Lower lobe of right lung (tissue), 2 donors: Measurements from ENCODE around the gene LTA. TPM values are rescaled to one million over a fixed set of nuclear protein-coding genes. Genes with fewer than 3 reads are reported as not detected.

Source experiments
- ATAC-seq, 2 donors: fragments of 200-7000 bp; cut with Tn5 transposase; one replicate each; pipeline ENCODE4 v1.9.1; 2020 to 2022; ENCODE audit warnings: mild to moderate bottlenecking in 2 of 2, moderate library complexity in 2 of 2
- DNase-seq: peaks from one replicate; pipeline ENCODE4 v3.0.0-alpha.2; 2020
- H3K27ac ChIP-seq: fragments of 200-600 bp; one replicate; pipeline ENCODE4 v1.8.0; 2022
- H3K27me3 ChIP-seq: fragments of 200-600 bp; one replicate; pipeline ENCODE4 v1.8.0; 2022; ENCODE audit warnings: low read depth
- H3K36me3 ChIP-seq: fragments of 200-600 bp; one replicate; pipeline ENCODE4 v1.8.0; 2022; ENCODE audit warnings: mild to moderate bottlenecking
- H3K4me1 ChIP-seq: fragments of 200-600 bp; one replicate; pipeline ENCODE4 v1.8.0; 2022
- H3K4me3 ChIP-seq: fragments of 200-600 bp; one replicate; pipeline ENCODE4 v1.8.0; 2022; ENCODE audit warnings: mild to moderate bottlenecking
- H3K9me3 ChIP-seq: fragments of 200-600 bp; one replicate; pipeline ENCODE4 v1.8.0; 2022
- CTCF ChIP-seq: fragments of 200-600 bp; IDR thresholded peaks from one replicate; pipeline ENCODE4 v1.8.0; 2022; ENCODE audit warnings: antibody characterized with exemption, mild to moderate bottlenecking
- intact Hi-C: fragments of 100-400 bp; cut with DNase I; formaldehyde crosslinking; loops from one replicate; pipeline ENCODE4 v1.11.0; 2022
- total RNA-seq: library from RNA; stranded (reverse); fragmentation: NEBNext Ultra II Directional; extraction: Animal tissue kit (Norgen Biotek cat#: 25700); gene quantifications from one replicate; pipeline ENCODE4 v1.2.1, GENCODE V29; 2021
- donor health status: DM: no; HTN: yes; CAD: no; lungs with severe emphysema.

Gene LTA
- total RNA-seq, 1 donor from 2014 or later: not detected

DNA sequence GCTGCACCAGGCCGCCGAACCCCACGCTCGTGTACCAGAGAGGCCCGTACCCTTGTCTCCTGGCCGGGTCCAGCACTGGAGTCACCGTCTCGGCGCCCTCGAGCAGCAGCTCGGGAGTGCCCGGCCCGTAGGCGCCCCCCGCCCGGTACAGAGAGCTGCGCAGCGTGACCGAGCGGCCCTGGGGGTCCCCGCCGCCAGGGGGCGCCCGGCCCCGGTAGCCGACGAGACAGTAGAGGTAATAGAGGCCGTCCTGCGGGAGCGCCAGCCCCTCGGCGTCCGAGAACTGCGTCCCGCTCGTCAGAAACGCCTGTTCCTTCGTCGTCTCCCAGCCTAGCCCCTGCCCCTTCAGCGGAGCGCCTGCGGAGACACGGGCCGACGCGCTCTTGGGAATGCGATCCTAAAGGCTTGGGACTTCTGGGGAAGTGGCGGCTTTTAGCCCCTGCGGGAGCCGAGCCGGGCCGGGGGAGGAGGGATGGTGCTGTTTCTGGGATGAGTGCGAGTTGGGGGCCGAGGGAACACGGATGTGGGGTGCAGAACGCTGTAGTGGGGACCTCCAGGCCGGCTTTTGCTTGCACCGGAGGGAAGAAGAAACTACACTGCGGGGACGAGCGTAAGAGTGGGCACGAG lies 8.8 kb downstream of the LTA start:
- DNase-seq (peak; percentile 94), ATAC-seq (peak; percentile 98 to 99)
- H3K4me1 ChIP-seq: peaks cover 52% of the 10 kb centered on the region
- peak; percentile 99 for TF ChIP-seq CTCF
- intact Hi-C loops: no loop called here
- no peaks in the 10 kb centered on the region for H3K9me3 ChIP-seq
- H3K36me3 ChIP-seq: no peaks in the 10 kb centered on the region
- H3K27ac ChIP-seq: peak overlapping the region; percentile 84
- H3K4me3 ChIP-seq: peak overlapping the region; percentile 79
- no peaks in the 10 kb centered on the region for H3K27me3 ChIP-seq

DNA sequence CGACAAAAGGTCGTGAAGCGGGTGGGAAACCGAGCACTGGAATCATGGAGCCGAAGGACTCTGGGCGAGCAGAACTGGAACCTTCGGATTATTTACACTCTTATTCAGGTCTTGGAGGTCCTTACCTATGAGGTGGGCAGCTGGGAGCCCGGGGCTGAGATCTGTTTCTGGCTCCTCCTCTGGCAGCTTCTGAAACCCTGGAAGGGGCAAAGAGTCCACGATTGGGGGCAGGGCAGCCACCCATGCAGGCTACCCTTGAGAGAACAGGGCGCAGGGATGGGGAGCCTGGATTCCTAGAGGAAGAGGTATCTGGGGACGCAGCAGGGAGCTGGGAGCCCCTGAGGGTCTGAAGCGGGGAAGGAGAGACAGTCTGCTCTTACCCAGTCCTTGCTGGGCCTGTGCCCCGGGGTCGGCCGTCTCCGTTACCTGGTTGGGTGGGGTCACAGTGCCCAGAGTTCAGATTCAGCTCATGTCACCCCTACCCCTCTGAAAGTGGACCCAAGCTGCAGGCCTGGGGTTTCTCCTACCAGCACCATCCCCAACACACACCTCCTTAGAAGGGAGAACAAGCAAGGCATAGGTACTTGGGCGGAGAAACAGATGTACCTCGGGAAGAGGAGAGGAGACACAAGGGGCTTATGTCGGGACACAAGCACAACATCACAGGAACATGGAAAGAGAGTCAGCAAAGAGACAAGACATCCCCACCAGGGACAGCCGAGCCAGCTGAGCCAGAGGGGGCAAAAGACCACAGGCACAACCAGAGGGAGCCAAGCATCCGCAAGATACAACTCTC lies 9.5 kb downstream of the LTA start:
- peak; percentile 5 to 13 for ATAC-seq
- TF ChIP-seq CTCF: no peak
- Histone ChIP-seq H3K27ac (peak overlapping the region; percentile 84), H3K4me1 (peaks cover 57% of the 10 kb centered on the region), H3K4me3 (peak overlapping the region; percentile 79), H3K36me3 (no peaks in the 10 kb centered on the region), H3K27me3 (no peaks in the 10 kb centered on the region), H3K9me3 (no peaks in the 10 kb centered on the region)
- intact Hi-C loops: no loop called here
- no peak for DNase-seq

GRCh38 chr6:31582230-31582643 lies 10.1 kb downstream of the LTA start, which contains the start of gene LTB:
TSS of gene LTB (minus strand) at chr6:31582424. CDS start at chr6:31582417, 7 bp downstream.
- no peaks in the 10 kb centered on the region for H3K36me3 ChIP-seq
- H3K9me3 ChIP-seq: no peaks in the 10 kb centered on the region
- DNase-seq: no peak
- ATAC-seq: no peak
- peaks cover 53% of the 10 kb centered on the region for H3K4me1 ChIP-seq
- H3K27me3 ChIP-seq: no peaks in the 10 kb centered on the region
- intact Hi-C loops: no loop called here
- no peak for TF ChIP-seq CTCF
- H3K27ac ChIP-seq: peak within 1 kb of the TSS; percentile 84
- peak within 1 kb of the TSS; percentile 79 for H3K4me3 ChIP-seq

GRCh38 chr6:31585491-31585890 lies 13.4 kb downstream of the LTA start:
- H3K27ac ChIP-seq: peak overlapping the region; percentile 64
- intact Hi-C loops: no loop called here
- no peaks in the 10 kb centered on the region for H3K9me3 ChIP-seq
- DNase-seq (no peak), ATAC-seq (no peak)
- peak; percentile 22 for TF ChIP-seq CTCF
- H3K4me3 ChIP-seq: no peak overlapping the region
- peaks cover 42% of the 10 kb centered on the region for H3K4me1 ChIP-seq
- no peaks in the 10 kb centered on the region for H3K36me3 ChIP-seq
- H3K27me3 ChIP-seq: no peaks in the 10 kb centered on the region

- H3K4me3 ChIP-seq: peak within 1 kb of the TSS; percentile 44
Measured at GRCh38 chr6:31586008-31586407, 13.9 kb downstream of the LTA start, which contains the start of gene LST1. TSS of gene LST1 (plus strand) at chr6:31586277. CDS start at chr6:31587300, 1,023 bp downstream.

More at GRCh38 chr6:31586008-31586407, 13.9 kb downstream of the LTA start, which contains the start of gene LST1:
- ATAC-seq (peak; percentile 50 to 66), DNase-seq (no peak)
- peak within 1 kb of the TSS; percentile 64 for H3K27ac ChIP-seq
- no peak for TF ChIP-seq CTCF
- H3K36me3 ChIP-seq: no peaks in the 10 kb centered on the region
- H3K9me3 ChIP-seq: no peaks in the 10 kb centered on the region
- intact Hi-C loops: no loop called here
- no peaks in the 10 kb centered on the region for H3K27me3 ChIP-seq
- H3K4me1 ChIP-seq: peaks cover 40% of the 10 kb centered on the region
